Thoracic aorta (tissue), 2 donors: ENCODE results near the gene UBE2V1. TPM values are rescaled to one million over a fixed set of nuclear protein-coding genes. Genes with fewer than 3 reads are reported as not detected.
"Not testable (repeated sequence)": the region's sequence is repeated elsewhere in the genome, so short reads cannot be mapped to it uniquely, and the experiment has no call there.

ENCODE experiments used
- ATAC-seq: fragments of 150-250 bp; one replicate; pipeline ENCODE4 v1.8.0; 2017; ENCODE audit warnings: low read depth; ENCODE audit not compliant: insufficient number of reproducible peaks, low FRiP score
- DNase-seq: peaks from one replicate; pipeline ENCODE4 v3.0.0-alpha.2; 2020; ENCODE audit warnings: low spot score
- H3K27ac ChIP-seq, 2 donors: fragments of 200-600 bp; sonication (generic); 1 replicate in 1 of 2; 2 replicates in 1 of 2; pipeline ENCODE4 v1.5.1; 2016; ENCODE audit warnings: mild to moderate bottlenecking in 2 of 2, moderate library complexity in 2 of 2
- H3K27me3 ChIP-seq: fragments of 200-600 bp; sonication (generic); replicated peaks from 2 replicates; pipeline ENCODE4 v1.6.0; 2016; ENCODE audit warnings: mild to moderate bottlenecking; ENCODE audit not compliant: insufficient read depth
- H3K36me3 ChIP-seq: fragments of 200-600 bp; sonication (generic); one replicate; pipeline ENCODE4 v1.5.1; 2016
- H3K4me1 ChIP-seq, 2 donors: fragments of 200-600 bp; sonication (generic); 1 replicate in 1 of 2; 2 replicates in 1 of 2; pipeline versions ENCODE4 v1.5.1 to v1.6.0; 2016; ENCODE audit warnings: low read depth in 2 of 2, mild to moderate bottlenecking in 1 of 2; ENCODE audit not compliant: control insufficient read depth in 1 of 2
- H3K4me3 ChIP-seq: fragments of 200-600 bp; sonication (generic); 2 replicates; pipeline ENCODE4 v1.5.1; 2016; ENCODE audit warnings: mild to moderate bottlenecking
- H3K9me3 ChIP-seq: fragments of 200-600 bp; sonication (generic); 2 replicates; pipeline ENCODE4 v1.5.1; 2016
- total RNA-seq, 2 donors: library from RNA; depleted of rRNA; stranded (reverse); fragments of >200 nt; gene quantifications; one replicate each; pipeline versions ENCODE4 v1.1.0 to v1.2.3, GENCODE V29; 2016
- TF ChIP-seq, protein P1 (sequence below): fragments of 200-600 bp; sonication (generic); IDR thresholded peaks from one replicate; pipeline ENCODE4 v1.5.1; 2019; ENCODE audit warnings: antibody characterized with exemption

The UBE2V1 gene
- total RNA-seq, 2 donors from 2014 or later = 91.7 to 98.4 TPM

GRCh38 chr20:50138479-50139393, 25.8 kb upstream of the UBE2V1 start:
- H3K36me3 ChIP-seq = peaks cover 13% of the 10 kb centered on the region

DNA sequence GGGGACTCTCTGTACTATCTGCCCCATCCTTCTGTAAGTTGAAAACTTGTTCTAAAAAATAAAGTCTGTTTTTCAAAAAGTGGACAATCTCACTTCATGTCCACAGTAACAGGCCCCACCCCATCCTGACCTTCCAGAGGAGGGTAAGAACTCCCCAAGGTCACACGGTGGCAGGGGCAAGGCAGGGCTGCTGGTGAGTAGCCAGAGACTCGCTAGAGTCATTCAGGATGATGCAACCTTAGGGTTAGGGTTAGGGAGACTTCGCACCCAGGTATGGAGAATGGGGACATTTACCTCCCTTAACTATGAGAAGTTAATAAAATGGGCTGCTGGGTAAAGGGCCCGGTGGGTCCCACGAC, 25.1 kb upstream of the UBE2V1 start:
- Histone ChIP-seq H3K4me1 (no peaks in the 10 kb centered on the region), H3K27ac (no peak overlapping the region), H3K9me3 (no peaks in the 10 kb centered on the region), H3K36me3 (peaks cover 10% of the 10 kb centered on the region), H3K4me3 (no peak overlapping the region), H3K27me3 (no peaks in the 10 kb centered on the region)
- ATAC-seq (no peak), DNase-seq (no peak)
- TF ChIP-seq, protein P1, sequence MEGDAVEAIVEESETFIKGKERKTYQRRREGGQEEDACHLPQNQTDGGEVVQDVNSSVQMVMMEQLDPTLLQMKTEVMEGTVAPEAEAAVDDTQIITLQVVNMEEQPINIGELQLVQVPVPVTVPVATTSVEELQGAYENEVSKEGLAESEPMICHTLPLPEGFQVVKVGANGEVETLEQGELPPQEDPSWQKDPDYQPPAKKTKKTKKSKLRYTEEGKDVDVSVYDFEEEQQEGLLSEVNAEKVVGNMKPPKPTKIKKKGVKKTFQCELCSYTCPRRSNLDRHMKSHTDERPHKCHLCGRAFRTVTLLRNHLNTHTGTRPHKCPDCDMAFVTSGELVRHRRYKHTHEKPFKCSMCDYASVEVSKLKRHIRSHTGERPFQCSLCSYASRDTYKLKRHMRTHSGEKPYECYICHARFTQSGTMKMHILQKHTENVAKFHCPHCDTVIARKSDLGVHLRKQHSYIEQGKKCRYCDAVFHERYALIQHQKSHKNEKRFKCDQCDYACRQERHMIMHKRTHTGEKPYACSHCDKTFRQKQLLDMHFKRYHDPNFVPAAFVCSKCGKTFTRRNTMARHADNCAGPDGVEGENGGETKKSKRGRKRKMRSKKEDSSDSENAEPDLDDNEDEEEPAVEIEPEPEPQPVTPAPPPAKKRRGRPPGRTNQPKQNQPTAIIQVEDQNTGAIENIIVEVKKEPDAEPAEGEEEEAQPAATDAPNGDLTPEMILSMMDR = no peak

More at GRCh38 chr20:50138479-50139393, 25.8 kb upstream of the UBE2V1 start:
- ATAC-seq = no peak
- Histone ChIP-seq H3K4me1 (peaks cover 0 to under 1% of the 10 kb centered on the region in 2 donors), H3K4me3 (no peak overlapping the region), H3K27ac (no peak overlapping the region), H3K9me3 (no peaks in the 10 kb centered on the region), H3K27me3 (no peaks in the 10 kb centered on the region)
- no peak for DNase-seq
- TF ChIP-seq, protein P1 = no peak

GRCh38 chr20:50137702-50138101, 24.8 kb upstream of the UBE2V1 start:
- not testable (repeated sequence) for H3K27me3 ChIP-seq, H3K4me3 ChIP-seq, H3K9me3 ChIP-seq, H3K36me3 ChIP-seq, H3K27ac ChIP-seq, ATAC-seq, H3K4me1 ChIP-seq, DNase-seq

DNA sequence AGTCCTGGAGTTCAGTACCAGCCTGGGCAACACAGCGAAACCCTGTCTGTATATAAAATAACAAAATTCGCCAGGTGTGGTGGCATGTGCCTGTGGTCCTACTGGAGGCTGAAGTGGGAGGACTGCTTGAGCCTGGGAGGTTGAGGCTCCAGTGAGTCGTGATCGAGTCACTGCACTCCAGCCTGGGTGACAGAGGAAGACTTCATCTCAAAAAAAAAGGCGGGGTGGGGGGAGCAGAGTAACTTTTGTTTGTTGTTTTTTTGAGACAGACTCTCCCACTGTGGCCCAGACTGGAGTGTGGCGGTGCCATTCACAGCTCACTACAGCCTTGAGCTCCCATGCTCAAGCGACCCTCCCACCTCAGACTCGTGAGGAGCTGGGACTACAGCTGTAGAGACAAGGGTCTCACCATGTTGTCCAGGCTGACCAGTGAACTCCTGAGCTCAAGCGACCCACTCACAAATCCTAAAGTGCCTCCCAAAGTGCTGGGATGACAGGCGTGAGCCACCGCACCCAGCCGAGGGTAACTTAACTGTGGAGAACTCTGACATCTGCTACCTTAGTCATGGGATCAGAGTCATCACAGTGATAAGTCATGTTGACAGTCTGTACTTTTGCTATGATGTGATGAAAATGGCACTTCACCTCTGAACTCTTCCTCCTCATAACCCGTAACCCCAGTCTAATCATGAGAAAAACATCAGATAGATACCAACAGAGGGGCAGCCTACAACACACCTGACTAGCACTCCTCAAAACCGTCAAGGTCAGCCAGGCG, 24.1 kb upstream of the UBE2V1 start:
- TF ChIP-seq, protein P1 = no peak
- Histone ChIP-seq H3K27me3 (no peaks in the 10 kb centered on the region), H3K27ac (no peak overlapping the region)

GRCh38 chr20:50135157-50135556, 22.2 kb upstream of the UBE2V1 start:
- not testable (repeated sequence) for H3K27ac ChIP-seq, DNase-seq, H3K36me3 ChIP-seq, ATAC-seq, H3K4me3 ChIP-seq, H3K27me3 ChIP-seq, H3K9me3 ChIP-seq
- peaks cover 6 to 18% of the 10 kb centered on the region in 2 donors for H3K4me1 ChIP-seq

More for the DNA sequence above, 24.1 kb upstream of the UBE2V1 start:
- H3K4me3 ChIP-seq = no peak overlapping the region
- H3K4me1 ChIP-seq = no peaks in the 10 kb centered on the region
- H3K9me3 ChIP-seq = no peaks in the 10 kb centered on the region
- ATAC-seq (no peak), DNase-seq (no peak)
- peaks cover 5% of the 10 kb centered on the region for H3K36me3 ChIP-seq
